ENCODE measurements around the gene STK39.

Gene STK39

DNA sequence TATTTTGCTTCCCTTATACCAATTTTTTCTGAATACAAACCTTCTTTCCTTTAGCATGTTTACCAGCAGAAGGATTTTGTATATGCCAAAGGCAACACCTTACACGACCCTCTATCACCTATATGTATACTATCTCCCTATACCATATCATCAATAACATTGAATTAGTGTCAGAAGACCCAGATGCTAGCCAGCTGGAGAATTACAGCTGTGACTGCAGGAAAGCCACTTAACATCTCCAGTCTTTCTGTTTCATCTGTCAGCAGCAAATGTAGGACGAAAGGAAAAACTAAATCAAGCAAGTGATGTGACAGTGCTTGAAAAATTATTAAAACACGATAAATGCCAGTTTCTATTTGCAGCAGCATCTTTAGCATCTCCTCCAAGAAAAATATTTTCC is 193.7 kb downstream of the STK39 start:
- H3K4me3 ChIP-seq (replicated peaks; ENCODE audit: insufficient read depth, low read length) = no peak overlapping the region
- no peaks in the 10 kb centered on the region for H3K27me3 ChIP-seq (ENCODE audit: insufficient read depth, poor library complexity, severe bottlenecking)
- no peak for DNase-seq (ENCODE audit: low read depth in 1 of 2, low spot score in 1 of 2)
- H3K27ac ChIP-seq (replicated peaks) = no peak overlapping the region
- TF ChIP-seq, protein P1, sequence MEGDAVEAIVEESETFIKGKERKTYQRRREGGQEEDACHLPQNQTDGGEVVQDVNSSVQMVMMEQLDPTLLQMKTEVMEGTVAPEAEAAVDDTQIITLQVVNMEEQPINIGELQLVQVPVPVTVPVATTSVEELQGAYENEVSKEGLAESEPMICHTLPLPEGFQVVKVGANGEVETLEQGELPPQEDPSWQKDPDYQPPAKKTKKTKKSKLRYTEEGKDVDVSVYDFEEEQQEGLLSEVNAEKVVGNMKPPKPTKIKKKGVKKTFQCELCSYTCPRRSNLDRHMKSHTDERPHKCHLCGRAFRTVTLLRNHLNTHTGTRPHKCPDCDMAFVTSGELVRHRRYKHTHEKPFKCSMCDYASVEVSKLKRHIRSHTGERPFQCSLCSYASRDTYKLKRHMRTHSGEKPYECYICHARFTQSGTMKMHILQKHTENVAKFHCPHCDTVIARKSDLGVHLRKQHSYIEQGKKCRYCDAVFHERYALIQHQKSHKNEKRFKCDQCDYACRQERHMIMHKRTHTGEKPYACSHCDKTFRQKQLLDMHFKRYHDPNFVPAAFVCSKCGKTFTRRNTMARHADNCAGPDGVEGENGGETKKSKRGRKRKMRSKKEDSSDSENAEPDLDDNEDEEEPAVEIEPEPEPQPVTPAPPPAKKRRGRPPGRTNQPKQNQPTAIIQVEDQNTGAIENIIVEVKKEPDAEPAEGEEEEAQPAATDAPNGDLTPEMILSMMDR (IDR thresholded peaks at IDR 0.05; ENCODE audit: insufficient read depth, low read length) = no peak
- no peak for TF ChIP-seq SPI1 (IDR thresholded peaks at IDR 0.05; ENCODE audit: borderline replicate concordance, low read depth)
- no peak for TF ChIP-seq POLR2AphosphoS5 (IDR thresholded peaks at IDR 0.05; ENCODE audit: low read depth)
- TF ChIP-seq GABPA (IDR thresholded peaks at IDR 0.05; ENCODE audit: low read depth) = no peak
- TF ChIP-seq, protein P2, sequence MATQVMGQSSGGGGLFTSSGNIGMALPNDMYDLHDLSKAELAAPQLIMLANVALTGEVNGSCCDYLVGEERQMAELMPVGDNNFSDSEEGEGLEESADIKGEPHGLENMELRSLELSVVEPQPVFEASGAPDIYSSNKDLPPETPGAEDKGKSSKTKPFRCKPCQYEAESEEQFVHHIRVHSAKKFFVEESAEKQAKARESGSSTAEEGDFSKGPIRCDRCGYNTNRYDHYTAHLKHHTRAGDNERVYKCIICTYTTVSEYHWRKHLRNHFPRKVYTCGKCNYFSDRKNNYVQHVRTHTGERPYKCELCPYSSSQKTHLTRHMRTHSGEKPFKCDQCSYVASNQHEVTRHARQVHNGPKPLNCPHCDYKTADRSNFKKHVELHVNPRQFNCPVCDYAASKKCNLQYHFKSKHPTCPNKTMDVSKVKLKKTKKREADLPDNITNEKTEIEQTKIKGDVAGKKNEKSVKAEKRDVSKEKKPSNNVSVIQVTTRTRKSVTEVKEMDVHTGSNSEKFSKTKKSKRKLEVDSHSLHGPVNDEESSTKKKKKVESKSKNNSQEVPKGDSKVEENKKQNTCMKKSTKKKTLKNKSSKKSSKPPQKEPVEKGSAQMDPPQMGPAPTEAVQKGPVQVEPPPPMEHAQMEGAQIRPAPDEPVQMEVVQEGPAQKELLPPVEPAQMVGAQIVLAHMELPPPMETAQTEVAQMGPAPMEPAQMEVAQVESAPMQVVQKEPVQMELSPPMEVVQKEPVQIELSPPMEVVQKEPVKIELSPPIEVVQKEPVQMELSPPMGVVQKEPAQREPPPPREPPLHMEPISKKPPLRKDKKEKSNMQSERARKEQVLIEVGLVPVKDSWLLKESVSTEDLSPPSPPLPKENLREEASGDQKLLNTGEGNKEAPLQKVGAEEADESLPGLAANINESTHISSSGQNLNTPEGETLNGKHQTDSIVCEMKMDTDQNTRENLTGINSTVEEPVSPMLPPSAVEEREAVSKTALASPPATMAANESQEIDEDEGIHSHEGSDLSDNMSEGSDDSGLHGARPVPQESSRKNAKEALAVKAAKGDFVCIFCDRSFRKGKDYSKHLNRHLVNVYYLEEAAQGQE (IDR thresholded peaks at IDR 0.05; ENCODE audit: insufficient replicate concordance, low read depth) = no peak

DNA sequence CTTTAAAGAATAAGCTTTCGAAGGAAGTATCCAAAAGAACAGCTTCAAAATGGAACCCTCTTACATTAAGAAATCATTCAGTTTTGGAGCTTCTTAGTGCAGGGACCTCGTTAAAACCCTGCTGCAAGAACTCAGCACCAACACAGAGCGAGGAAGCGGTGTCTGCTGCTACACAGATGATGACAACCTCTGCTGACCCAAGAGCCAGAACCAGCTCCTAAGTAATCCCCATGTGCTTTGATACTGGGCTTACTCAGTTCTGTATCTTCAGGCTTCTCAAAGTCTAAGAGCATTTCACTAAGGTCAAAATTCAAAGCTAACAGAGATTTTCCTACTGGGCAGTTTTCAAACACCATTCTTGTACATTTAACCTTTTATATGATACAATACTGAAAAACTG is 194.6 kb downstream of the STK39 start:
- Histone ChIP-seq H3K27me3 (ENCODE audit: insufficient read depth, poor library complexity, severe bottlenecking) (no peaks in the 10 kb centered on the region), H3K27ac (replicated peaks) (no peak overlapping the region), H3K4me3 (replicated peaks; ENCODE audit: insufficient read depth, low read length) (no peak overlapping the region)
- no peak for DNase-seq (ENCODE audit: low read depth in 1 of 2, low spot score in 1 of 2)
- TF ChIP-seq SPI1 (IDR thresholded peaks at IDR 0.05; ENCODE audit: borderline replicate concordance, low read depth) (no peak), GABPA (IDR thresholded peaks at IDR 0.05; ENCODE audit: low read depth) (no peak), POLR2AphosphoS5 (IDR thresholded peaks at IDR 0.05; ENCODE audit: low read depth) (no peak)
- TF ChIP-seq, protein P1 (IDR thresholded peaks at IDR 0.05; ENCODE audit: insufficient read depth, low read length) = no peak
- TF ChIP-seq, protein P2 (IDR thresholded peaks at IDR 0.05; ENCODE audit: insufficient replicate concordance, low read depth) = no peak

DNA sequence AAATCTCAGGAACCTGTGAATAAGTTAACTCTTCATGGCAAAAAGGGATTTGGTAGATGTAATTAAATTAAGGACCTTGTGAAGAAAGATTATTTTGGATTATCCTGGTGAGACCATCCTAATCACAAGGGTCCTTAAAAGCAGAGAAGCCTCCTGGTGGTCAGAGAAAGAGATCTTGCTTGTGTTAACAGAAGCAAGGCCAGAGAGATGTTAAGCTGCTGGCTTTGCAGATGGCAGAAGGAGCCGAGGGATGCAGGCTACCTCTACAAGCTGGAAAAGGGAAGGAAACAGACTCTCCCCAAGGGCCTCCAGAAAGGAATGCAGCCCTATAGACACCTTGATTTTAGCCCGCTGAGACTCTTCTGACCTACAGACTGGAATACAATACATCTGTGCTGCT is 197.0 kb downstream of the STK39 start:
- no peak for DNase-seq (ENCODE audit: low read depth in 1 of 2, low spot score in 1 of 2)
- no peak for TF ChIP-seq SPI1 (IDR thresholded peaks at IDR 0.05; ENCODE audit: borderline replicate concordance, low read depth)
- no peak for TF ChIP-seq POLR2AphosphoS5 (IDR thresholded peaks at IDR 0.05; ENCODE audit: low read depth)
- TF ChIP-seq, protein P2 (IDR thresholded peaks at IDR 0.05; ENCODE audit: insufficient replicate concordance, low read depth) = no peak
- TF ChIP-seq, protein P1 (IDR thresholded peaks at IDR 0.05; ENCODE audit: insufficient read depth, low read length) = no peak
- TF ChIP-seq GABPA (IDR thresholded peaks at IDR 0.05; ENCODE audit: low read depth) = no peak

More for the DNA sequence above, 197.0 kb downstream of the STK39 start:
- H3K27ac ChIP-seq (replicated peaks) = no peak overlapping the region
- H3K27me3 ChIP-seq (ENCODE audit: insufficient read depth, poor library complexity, severe bottlenecking) = no peaks in the 10 kb centered on the region
- H3K4me3 ChIP-seq (replicated peaks; ENCODE audit: insufficient read depth, low read length) = no peak overlapping the region

Measured in HL-60 (cell line).